G401 (cell line): Measurements from ENCODE around the gene ZFHX3. TPM values are rescaled to one million over a fixed set of nuclear protein-coding genes. Genes with fewer than 3 reads are reported as not detected.
A peak's percentile ranks its signal among the peaks of the same experiment; 100 is the strongest.

Experiments used
- DNase-seq: peaks from one replicate; pipeline ENCODE4 v3.0.0-alpha.2; 2015; ENCODE audit warnings: low spot score
- in situ Hi-C: cut with HindIII; loops from 2 replicates; pipeline ENCODE4 v1.10.0; 2016; ENCODE audit warnings: low sequenced_read_pairs, mixed read lengths
- total RNA-seq: library from RNA; depleted of rRNA; stranded (reverse); fragments of >200 nt; shearing (Covaris generic); gene quantifications from 2 replicates; pipeline ENCODE4 v1.2.3, GENCODE V29; 2014

ZFHX3 gene
- total RNA-seq, 1 experiment from 2014 or later: 3.5 TPM

DNA sequence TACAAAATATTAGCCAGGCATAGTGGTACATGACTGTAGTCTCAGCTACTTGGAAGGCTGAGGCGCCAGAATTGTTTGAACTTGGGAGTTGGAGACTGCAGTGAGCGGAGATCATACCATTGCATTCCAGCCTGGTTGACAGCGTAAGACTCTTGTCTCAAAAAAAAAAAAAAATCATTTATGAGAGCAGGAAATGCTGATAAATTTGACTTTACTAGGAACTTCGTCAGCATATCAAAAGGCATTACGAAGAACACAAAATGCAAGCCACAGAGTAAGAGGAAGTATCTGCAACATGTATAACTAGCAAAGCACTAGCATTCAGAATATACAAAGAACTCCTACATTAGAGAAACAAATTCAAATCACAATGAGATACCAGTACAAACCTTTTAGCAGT lies 279.3 kb downstream of the ZFHX3 start:
- in situ Hi-C loops: no loop called here
- DNase-seq: no peak

DNA sequence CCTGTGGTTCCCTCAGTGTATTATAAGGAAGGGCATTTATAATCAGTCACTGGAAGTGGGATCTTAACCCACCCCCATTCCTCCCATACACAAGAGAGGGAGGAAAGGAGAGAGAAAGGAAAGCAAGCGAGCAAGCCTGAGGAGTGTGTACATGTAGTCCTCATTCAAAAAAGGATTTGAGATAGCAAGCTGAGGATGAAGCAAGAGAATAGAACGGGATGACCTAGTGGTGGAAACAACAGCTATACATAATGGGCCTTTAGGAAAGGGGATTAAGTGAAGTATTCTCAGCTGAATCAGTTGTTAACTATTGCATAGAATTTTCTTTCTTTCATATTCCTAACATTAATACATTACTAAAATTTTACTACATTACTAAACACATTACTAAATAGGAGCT lies 281.4 kb downstream of the ZFHX3 start:
- DNase-seq: no peak
- in situ Hi-C loops: no loop called here

DNA sequence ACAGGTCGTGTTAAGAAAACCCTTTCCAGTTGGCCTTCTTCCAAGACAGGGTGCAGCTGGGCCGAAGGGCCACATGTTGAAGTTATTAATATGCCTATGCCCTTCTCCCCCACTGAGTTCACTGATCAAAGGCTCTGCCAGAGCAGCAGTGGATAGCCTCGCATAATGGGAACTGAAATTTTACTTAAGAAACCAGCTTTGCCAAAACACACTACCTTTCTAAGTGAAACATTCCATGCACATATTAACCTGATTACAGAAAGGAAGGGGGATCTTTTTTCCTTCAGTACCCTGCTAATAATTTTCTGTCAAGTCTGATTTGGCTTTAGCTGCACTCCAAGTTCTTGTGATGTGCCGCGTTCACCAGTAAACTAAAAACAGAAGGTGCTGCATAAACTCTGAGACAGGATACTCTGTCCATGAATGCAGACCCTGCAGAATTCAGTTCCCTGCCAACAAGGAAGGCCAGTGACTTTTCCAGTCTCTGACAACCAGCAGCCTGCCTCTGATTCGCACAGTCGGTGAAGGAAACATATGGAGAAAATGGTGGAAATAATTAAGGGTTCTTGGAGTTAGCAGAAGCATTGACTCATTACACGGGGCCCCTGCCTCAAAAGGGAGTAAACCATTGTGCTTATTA lies 283.8 kb downstream of the ZFHX3 start:
- no peak for DNase-seq
- in situ Hi-C loops: no loop called here

GRCh38 chr16:72760581-72760980 lies 287.3 kb downstream of the ZFHX3 start:
- DNase-seq: no peak
- in situ Hi-C loops: no loop called here

DNA sequence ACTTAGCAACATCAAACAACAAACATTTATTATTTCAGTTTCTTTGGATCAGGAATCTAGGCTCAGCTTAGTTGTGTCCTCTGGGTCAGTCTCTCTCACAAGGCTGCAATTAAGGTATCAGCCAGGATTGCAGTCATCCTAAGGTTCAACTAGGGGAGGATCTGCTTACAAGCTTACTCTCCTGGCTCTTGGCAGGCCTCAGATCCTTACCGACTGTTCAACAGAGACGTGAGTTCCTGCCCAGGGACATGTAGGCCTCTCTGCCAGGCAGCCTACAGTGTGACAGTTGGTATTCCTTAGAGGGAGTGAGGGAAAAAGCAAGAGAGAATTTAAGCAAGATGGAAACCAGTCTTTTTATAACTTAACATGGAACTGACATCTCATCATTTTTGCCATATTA lies 294.0 kb downstream of the ZFHX3 start:
- in situ Hi-C loops: no loop called here
- DNase-seq: peak; percentile 1

GRCh38 chr16:72752004-72752695 lies 295.8 kb downstream of the ZFHX3 start:
- in situ Hi-C loops: no loop called here
- DNase-seq: no peak

DNA sequence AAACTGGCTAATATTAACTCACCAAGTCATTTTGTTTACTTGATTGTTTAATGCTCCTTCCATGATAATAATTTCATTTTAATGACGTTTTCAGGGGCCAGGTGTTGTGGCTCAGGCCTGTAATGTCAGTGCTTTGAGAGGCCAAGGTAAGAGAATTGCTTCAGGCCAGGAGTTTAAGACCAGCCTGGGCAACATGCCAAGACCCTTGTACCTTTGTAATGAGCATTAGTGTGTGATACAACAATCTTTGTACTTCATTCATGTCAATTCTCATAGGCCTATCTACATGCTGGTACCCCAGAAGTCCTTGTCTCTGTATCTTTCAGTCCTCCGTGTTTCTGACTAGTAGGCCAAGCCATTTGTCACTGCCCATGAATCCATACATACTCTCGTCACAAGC lies 296.9 kb downstream of the ZFHX3 start:
- no peak for DNase-seq
- in situ Hi-C loops: no loop called here

DNA sequence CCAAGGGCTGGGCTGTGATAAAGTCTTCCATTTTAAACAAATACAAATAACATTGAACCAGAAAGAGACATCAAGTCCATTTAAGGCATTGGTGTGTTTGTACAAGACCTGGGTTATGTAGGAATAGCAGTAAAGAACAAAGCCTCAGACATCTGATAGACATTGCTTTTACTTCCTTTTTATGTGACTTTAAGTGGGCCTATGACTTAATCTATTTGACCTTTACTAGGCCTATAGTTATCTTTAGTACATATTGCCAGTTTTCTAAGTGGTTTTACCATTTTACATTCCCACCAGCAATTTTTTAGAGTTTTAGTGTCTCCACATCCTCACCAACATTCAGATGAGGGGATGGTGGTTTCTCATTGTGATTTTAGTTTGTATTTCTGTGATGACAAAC lies 298.8 kb downstream of the ZFHX3 start:
- no peak for DNase-seq
- in situ Hi-C loops: no loop called here

GRCh38 chr16:72744076-72744793 lies 303.7 kb downstream of the ZFHX3 start:
- no peak for DNase-seq
- in situ Hi-C loops: no loop called here

DNA sequence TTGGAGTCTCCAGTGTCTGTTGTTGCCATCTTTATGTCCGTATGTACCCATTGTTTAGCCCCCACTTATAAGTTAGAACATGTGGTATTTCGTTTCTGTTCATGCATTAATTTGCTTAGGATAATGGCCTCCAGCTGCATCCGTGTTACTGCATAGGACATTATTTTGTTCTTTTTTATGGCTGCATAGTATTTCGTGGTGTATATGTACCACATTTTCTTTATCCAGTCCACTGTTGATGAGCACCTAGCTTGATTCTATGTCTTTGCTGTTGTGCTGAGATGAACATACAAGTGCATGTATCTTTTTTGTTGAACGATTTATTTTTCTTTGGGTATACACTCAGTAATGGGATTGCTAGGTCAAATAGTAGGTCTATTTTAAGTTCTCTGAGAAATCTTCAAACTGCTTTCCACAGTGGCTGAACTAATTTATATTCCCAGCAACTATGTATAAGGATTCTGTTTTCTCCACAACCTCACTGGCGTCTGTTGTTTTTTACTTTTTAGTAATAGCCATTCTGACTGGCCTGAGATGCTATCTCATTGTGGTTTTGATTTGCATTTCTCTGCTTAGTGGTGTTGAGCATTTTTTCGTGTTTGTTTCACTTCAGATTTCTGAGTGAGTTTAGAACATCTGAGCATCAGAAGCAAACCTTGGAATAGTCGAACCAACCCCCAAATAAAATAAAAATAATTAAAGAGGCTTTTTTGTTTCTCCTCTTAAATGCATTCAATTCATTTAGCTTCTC lies 304.7 kb downstream of the ZFHX3 start:
- DNase-seq: no peak
- in situ Hi-C loops: no loop called here

GRCh38 chr16:72740347-72740746 lies 307.6 kb downstream of the ZFHX3 start:
- DNase-seq: no peak
- in situ Hi-C loops: no loop called here

GRCh38 chr16:72739577-72739976 lies 308.4 kb downstream of the ZFHX3 start:
- no peak for DNase-seq
- in situ Hi-C loops: no loop called here

GRCh38 chr16:72736074-72736473 lies 311.9 kb downstream of the ZFHX3 start:
- in situ Hi-C loops: no loop called here

More at GRCh38 chr16:72736074-72736473, 311.9 kb downstream of the ZFHX3 start:
- DNase-seq: no peak
